Sigmoid colon (tissue), 3 donors: Measurements from ENCODE around the gene FKBP9.

ENCODE experiments used
- CTCF ChIP-seq, 4 experiments: fragments of 450-650 bp in 3 of 4; fragments of 200-600 bp in 1 of 4; IDR thresholded peaks; one replicate each; pipeline ENCODE4 v1.5.1; 2016 to 2019; ENCODE audit warnings: antibody characterized with exemption in 4 of 4, mild to moderate bottlenecking in 3 of 4, moderate library complexity in 2 of 4
- POLR2A ChIP-seq, 2 donors: fragments of 450-650 bp; IDR thresholded peaks; one replicate each; pipeline ENCODE4 v1.6.1; 2016; ENCODE audit warnings: antibody characterized with exemption in 2 of 2, mild to moderate bottlenecking in 2 of 2, moderate library complexity in 2 of 2

- TF ChIP-seq POLR2A (IDR thresholded peaks at IDR 0.05), result no peak
- TF ChIP-seq CTCF (IDR thresholded peaks at IDR 0.05), result no peak
Observed at GRCh38 chr7:33055158-33055557, 97.9 kb downstream of the FKBP9 start.
